SJCRH30 (cell line): Measurements from ENCODE around the gene GAB3. TPM values are rescaled to one million over a fixed set of nuclear protein-coding genes. Genes with fewer than 3 reads are reported as not detected.

Experiments used
- DNase-seq, 2 experiments: peaks; one replicate each; pipeline ENCODE4 v3.0.0-alpha.2; 2015 to 2020
- H3K27ac ChIP-seq: fragments of 250-450 bp; sonication (Bioruptor Pico); 2 replicates; pipeline ENCODE4 v1.5.1; 2020; ENCODE audit warnings: mild to moderate bottlenecking, moderate library complexity
- H3K27me3 ChIP-seq: fragments of 250-450 bp; sonication (Bioruptor Pico); 2 replicates; pipeline ENCODE4 v1.5.1; 2020; ENCODE audit warnings: mild to moderate bottlenecking, moderate library complexity
- H3K36me3 ChIP-seq: fragments of 250-450 bp; sonication (Bioruptor Pico); 2 replicates; pipeline ENCODE4 v1.5.1; 2020; ENCODE audit warnings: mild to moderate bottlenecking, moderate library complexity
- H3K4me1 ChIP-seq: fragments of 250-450 bp; sonication (Bioruptor Pico); 2 replicates; pipeline ENCODE4 v1.5.1; 2020; ENCODE audit warnings: mild to moderate bottlenecking, moderate library complexity
- H3K4me3 ChIP-seq: fragments of 250-450 bp; sonication (Bioruptor Pico); 2 replicates; pipeline ENCODE4 v1.5.1; 2020; ENCODE audit warnings: mild to moderate bottlenecking, moderate library complexity
- H3K9me3 ChIP-seq: fragments of 250-450 bp; sonication (Bioruptor Pico); replicated peaks from 2 replicates; pipeline ENCODE4 v1.5.1; 2020; ENCODE audit warnings: mild to moderate bottlenecking, moderate library complexity
- total RNA-seq: library from RNA; depleted of rRNA; stranded (reverse); fragments of >200 nt; shearing (Covaris generic); gene quantifications from 2 replicates; pipeline ENCODE4 v1.2.3, GENCODE V29; 2014

Gene GAB3
- total RNA-seq, 1 experiment from 2014 or later = not detected

DNA sequence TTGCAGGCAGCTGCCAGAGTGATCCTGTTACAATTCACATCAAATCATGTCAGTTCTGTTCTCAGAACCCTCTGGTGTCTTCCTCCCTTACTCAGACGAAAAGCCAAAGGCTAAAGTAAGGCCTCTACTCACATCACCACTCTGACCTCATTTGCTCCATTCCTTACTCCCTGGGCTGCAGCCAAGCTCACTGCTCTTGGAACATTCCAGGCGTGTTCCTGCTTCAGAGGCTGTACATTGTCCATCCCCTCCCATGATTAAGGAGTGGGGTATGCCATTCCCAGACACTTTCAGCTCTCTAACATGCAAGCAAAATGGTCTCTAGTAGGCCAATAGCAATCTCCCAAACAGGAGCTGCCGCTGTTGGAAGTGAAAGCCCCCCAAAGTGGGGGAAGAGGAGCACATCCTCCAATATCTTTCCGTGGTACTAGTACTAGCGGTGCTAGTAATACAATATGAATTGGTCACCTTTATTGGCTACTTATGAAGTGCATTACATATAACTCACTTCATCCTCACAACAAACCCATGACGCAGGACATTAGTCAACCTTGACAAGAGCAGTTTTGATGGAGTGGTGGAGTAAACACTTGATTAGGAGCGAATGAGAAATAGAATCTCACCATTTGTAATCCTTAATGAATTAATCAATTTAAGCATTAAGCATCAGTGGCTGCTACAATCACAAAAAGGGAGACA is 15.0 kb downstream of the GAB3 start:
- Histone ChIP-seq H3K4me1 (peaks cover 3% of the 10 kb centered on the region; the same call in 1 of the 2 replicates), H3K27ac (no peak overlapping the region), H3K36me3 (no peaks in the 10 kb centered on the region), H3K4me3 (no peak overlapping the region), H3K27me3 (no peaks in the 10 kb centered on the region), H3K9me3 (no peaks in the 10 kb centered on the region)
- DNase-seq = no peak

DNA sequence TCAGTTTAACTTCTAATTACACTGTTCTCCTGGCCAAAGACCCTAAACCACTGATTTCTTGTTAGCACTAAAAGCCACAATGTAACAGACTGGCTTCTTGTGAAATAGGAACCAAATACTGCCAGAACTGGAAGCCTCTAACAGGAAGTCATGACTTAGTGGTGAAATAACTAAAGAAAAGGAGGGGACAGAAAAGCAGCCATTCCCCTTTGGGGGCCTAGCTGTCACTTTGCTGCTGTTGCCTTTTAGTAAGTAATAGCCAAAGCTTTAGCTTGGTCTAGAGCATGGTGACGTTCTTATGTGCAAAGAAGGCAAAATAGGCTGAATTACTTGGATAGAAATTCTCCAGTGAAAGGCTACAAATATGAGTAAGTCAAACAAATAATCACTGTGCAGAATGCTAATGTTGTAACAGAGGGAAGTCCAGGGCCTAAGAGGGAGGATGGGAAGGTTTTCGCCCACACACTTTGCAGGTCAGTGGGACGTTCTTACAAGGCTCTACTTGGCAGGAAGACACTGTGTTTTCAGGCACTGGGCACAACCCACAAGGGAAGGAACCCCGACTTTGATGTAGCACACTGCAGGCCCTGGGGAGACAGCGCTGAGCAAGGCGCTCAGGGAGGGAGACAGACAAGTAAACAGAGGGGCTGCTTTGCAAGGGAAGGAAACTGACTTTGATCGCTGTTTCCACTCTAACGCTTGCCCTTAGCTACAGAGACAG is 16.7 kb downstream of the GAB3 start:
- Histone ChIP-seq H3K4me1 (peaks cover 3% of the 10 kb centered on the region; the same call in 1 of the 2 replicates), H3K4me3 (no peak overlapping the region), H3K27ac (no peak overlapping the region), H3K36me3 (no peaks in the 10 kb centered on the region), H3K27me3 (no peaks in the 10 kb centered on the region), H3K9me3 (no peaks in the 10 kb centered on the region)
- DNase-seq = no peak

DNA sequence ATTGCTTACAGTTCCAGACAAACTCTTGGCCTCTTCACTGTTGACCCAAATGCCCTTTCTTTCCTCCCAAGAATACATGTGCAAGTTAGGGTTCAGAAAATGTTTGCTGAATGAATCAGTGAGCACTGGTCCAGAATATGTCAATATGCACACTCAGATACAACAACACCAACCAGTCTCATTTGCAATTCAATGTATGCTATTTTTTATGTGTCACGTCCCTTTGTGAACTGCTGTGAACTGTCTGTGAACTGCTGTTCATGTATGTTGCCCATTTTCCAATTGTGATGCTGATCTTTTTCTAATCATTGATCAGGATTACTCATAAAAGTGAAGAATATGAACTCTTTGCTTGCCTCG is 17.8 kb downstream of the GAB3 start:
- Histone ChIP-seq H3K27ac (no peak overlapping the region), H3K4me3 (no peak overlapping the region), H3K36me3 (no peaks in the 10 kb centered on the region), H3K9me3 (no peaks in the 10 kb centered on the region), H3K4me1 (peaks cover 3% of the 10 kb centered on the region; the same call in 1 of the 2 replicates), H3K27me3 (no peaks in the 10 kb centered on the region)
- DNase-seq = no peak

DNA sequence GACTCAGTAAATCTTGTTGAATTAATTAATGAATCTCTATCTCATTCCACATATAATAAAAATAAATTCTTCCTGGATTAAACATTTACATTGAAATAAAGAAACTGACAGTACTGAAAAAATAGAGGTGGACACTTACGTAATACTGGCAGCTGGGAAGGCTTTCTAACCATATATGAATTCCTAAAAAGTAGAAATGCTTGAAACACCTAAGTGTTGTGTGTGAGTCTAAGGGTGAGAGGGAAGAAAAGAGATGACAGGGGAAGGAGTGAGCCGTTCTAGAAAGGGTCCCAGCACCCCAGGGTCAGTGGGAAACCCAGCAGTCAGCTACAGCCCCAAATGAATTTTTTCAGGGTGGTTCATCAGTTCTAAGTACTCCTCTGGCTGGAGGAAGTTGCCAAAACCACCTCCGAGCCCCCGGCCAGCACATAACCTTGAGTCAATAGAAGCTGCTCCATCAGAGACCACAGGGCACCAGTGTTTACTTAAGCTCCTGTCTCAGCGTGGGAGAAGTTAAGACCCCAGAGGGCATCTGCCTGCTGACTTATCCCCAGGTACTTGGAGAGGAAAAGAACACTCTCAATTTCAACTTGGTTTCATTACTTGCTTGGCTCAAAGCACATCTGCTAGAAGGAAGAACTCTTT is 18.3 kb downstream of the GAB3 start:
- Histone ChIP-seq H3K27ac (no peak overlapping the region), H3K36me3 (no peaks in the 10 kb centered on the region), H3K27me3 (no peaks in the 10 kb centered on the region), H3K4me1 (peaks cover 5% of the 10 kb centered on the region; the same call in 1 of the 2 replicates), H3K9me3 (no peaks in the 10 kb centered on the region), H3K4me3 (no peak overlapping the region)
- DNase-seq = no peak

- Histone ChIP-seq H3K27me3 (no peaks in the 10 kb centered on the region), H3K9me3 (no peaks in the 10 kb centered on the region), H3K27ac (no peak overlapping the region), H3K4me3 (no peak overlapping the region), H3K4me1 (peaks cover 6% of the 10 kb centered on the region; the same call in 1 of the 2 replicates), H3K36me3 (no peaks in the 10 kb centered on the region)
- no peak for DNase-seq
These were observed 19.0 kb downstream of the GAB3 start for GRCh38 chrX:154731881-154732280.

DNA sequence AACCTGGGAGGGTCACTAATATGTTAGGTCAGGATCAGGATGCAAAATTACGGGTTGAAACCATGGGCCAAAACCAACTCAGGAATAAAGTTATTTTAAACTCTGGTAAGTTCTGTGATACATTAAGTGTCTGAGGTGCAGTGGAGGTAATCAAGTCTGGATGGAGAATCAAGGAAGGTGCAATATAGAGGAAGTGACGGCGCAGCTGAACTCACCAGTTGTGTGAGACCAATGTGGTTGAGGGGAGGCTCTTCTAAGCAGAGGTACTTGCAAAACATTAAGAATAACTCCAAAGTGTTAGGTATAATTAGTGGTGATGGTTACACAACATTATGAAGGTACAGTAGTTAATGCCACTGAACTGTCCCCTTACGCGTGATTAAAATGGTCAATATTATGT is 19.7 kb downstream of the GAB3 start:
- no peaks in the 10 kb centered on the region for H3K9me3 ChIP-seq
- DNase-seq = no peak
- H3K4me1 ChIP-seq = peaks cover 6% of the 10 kb centered on the region; the same call in 1 of the 2 replicates
- no peak overlapping the region for H3K4me3 ChIP-seq
- no peaks in the 10 kb centered on the region for H3K27me3 ChIP-seq
- H3K36me3 ChIP-seq = no peaks in the 10 kb centered on the region
- H3K27ac ChIP-seq = no peak overlapping the region

GRCh38 chrX:154730253-154730891 is 20.5 kb downstream of the GAB3 start:
- no peak for DNase-seq
- Histone ChIP-seq H3K36me3 (no peaks in the 10 kb centered on the region), H3K27ac (no peak overlapping the region), H3K4me3 (no peak overlapping the region), H3K9me3 (no peaks in the 10 kb centered on the region), H3K27me3 (no peaks in the 10 kb centered on the region), H3K4me1 (peaks cover 6% of the 10 kb centered on the region; the same call in 1 of the 2 replicates)

- no peaks in the 10 kb centered on the region for H3K27me3 ChIP-seq
- no peak overlapping the region for H3K4me3 ChIP-seq
- H3K36me3 ChIP-seq = no peaks in the 10 kb centered on the region
- H3K4me1 ChIP-seq = peaks cover 6% of the 10 kb centered on the region; the same call in 1 of the 2 replicates
- H3K9me3 ChIP-seq = no peaks in the 10 kb centered on the region
- no peak for DNase-seq
- H3K27ac ChIP-seq = no peak overlapping the region
These were observed 21.4 kb downstream of the GAB3 start for GRCh38 chrX:154729439-154729838.

DNA sequence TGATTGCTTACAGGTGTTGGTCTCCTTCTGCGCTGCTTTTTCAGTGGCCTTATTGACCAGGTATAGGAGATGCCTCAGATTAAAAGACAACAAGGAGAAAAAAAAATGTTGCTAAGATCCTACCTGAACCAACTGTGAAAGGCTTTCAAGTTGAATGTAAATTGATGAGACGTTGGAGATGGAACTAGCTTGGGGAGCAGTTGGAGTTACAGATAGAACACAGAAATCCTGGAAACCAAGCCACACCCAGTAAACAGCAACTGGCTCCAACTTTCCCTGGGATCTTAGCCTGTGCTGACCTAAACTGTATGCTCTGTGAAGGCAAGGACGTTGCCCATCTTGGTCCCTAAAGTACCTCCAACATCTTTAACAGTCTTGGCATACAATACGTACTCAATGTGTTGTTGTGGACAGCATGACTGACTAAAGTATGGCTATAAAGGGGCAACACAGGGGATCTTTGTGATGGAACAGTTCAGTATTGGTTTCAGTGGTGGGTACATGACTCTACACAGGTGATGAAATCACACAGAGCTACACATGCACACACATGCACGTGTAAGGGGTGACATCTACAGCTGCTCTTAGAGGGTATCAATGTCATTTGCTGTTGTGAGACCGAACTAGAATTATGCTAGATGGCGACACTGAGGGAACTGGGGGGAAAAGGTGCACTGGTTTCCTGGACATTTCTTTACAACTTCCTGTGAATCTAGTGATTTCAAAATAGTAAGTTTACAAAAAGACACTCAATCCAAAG is 22.3 kb downstream of the GAB3 start:
- H3K9me3 ChIP-seq = no peaks in the 10 kb centered on the region
- no peaks in the 10 kb centered on the region for H3K27me3 ChIP-seq
- H3K27ac ChIP-seq = no peak overlapping the region
- peaks cover 6% of the 10 kb centered on the region; the same call in 1 of the 2 replicates for H3K4me1 ChIP-seq
- H3K36me3 ChIP-seq = no peaks in the 10 kb centered on the region
- H3K4me3 ChIP-seq = no peak overlapping the region
- no peak for DNase-seq

GRCh38 chrX:154727871-154728270 is 23.0 kb downstream of the GAB3 start:
- no peak overlapping the region for H3K4me3 ChIP-seq
- peaks cover 6% of the 10 kb centered on the region; the same call in 1 of the 2 replicates for H3K4me1 ChIP-seq
- DNase-seq = peak; percentile 20 to 31
- no peaks in the 10 kb centered on the region for H3K27me3 ChIP-seq
- H3K36me3 ChIP-seq = no peaks in the 10 kb centered on the region
- no peaks in the 10 kb centered on the region for H3K9me3 ChIP-seq
- peak overlapping the region; percentile 39; the same call in 1 of the 2 replicates for H3K27ac ChIP-seq

GRCh38 chrX:154727418-154727817 is 23.5 kb downstream of the GAB3 start:
- Histone ChIP-seq H3K36me3 (no peaks in the 10 kb centered on the region), H3K27me3 (no peaks in the 10 kb centered on the region), H3K27ac (peak overlapping the region; percentile 39; the same call in 1 of the 2 replicates), H3K4me1 (peaks cover 6% of the 10 kb centered on the region; the same call in 1 of the 2 replicates), H3K4me3 (no peak overlapping the region), H3K9me3 (no peaks in the 10 kb centered on the region)
- DNase-seq = no peak

GRCh38 chrX:154724993-154725756 is 25.7 kb downstream of the GAB3 start:
- H3K27ac ChIP-seq = no peak overlapping the region
- H3K9me3 ChIP-seq = no peaks in the 10 kb centered on the region
- H3K27me3 ChIP-seq = no peaks in the 10 kb centered on the region
- H3K4me3 ChIP-seq = no peak overlapping the region
- peaks cover 6% of the 10 kb centered on the region; the same call in 1 of the 2 replicates for H3K4me1 ChIP-seq
- no peaks in the 10 kb centered on the region for H3K36me3 ChIP-seq
- no peak for DNase-seq

DNA sequence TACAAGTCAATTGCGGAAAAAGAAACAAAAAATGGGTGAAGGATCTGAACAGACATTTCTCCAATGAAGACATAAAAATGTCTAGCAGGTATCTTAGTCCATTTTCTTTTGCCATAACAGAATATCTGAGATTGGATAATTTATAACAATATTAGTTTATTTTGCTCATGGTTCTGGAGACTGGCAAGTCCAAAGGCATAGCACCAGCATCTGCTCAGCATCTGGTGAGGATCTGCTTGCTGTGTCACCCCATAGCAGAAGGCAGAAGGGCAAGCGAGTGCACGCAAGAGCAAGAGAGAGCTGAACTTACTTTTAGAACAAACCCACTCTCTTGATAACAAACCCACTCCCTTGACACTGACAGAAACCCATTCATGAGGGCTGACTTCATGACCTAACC is 29.7 kb downstream of the GAB3 start:
- Histone ChIP-seq H3K27ac (no peak overlapping the region), H3K36me3 (no peaks in the 10 kb centered on the region), H3K27me3 (no peaks in the 10 kb centered on the region), H3K4me3 (no peak overlapping the region), H3K9me3 (no peaks in the 10 kb centered on the region), H3K4me1 (peaks cover 3% of the 10 kb centered on the region; the same call in 1 of the 2 replicates)
- DNase-seq = no peak
